GM06990 (cell line): Measurements from ENCODE around the gene LATS2.
"Not testable (repeated sequence)": the region's sequence is repeated elsewhere in the genome, so short reads cannot be mapped to it uniquely, and the experiment has no call there.

ENCODE experiments used
- DNase-seq: peaks from one replicate; pipeline ENCODE4 v3.0.0-alpha.2; 2011; ENCODE audit not compliant: insufficient read length; ENCODE audit errors: extremely low read depth
- H3K27me3 ChIP-seq: replicated peaks from 2 replicates; pipeline ENCODE4 v1.6.0; 2011; ENCODE audit warnings: low read length; ENCODE audit not compliant: control insufficient read depth, insufficient read depth
- H3K36me3 ChIP-seq: 2 replicates; pipeline ENCODE4 v1.5.1; 2011; ENCODE audit warnings: low read length; ENCODE audit not compliant: control insufficient read depth, insufficient read depth
- H3K4me3 ChIP-seq: replicated peaks from 2 replicates; pipeline ENCODE4 v1.5.1; 2011; ENCODE audit warnings: low read depth, mild to moderate bottlenecking, control low read depth, low read length
- TF ChIP-seq, protein P1 (sequence below): IDR thresholded peaks from 2 replicates; pipeline ENCODE4 v1.5.1; 2011; ENCODE audit warnings: low read length, control low read depth, mild to moderate bottlenecking, inconsistent platforms; ENCODE audit not compliant: insufficient read depth, poor library complexity, severe bottlenecking

LATS2 gene

GRCh38 chr13:21055511-21056045 is 5.8 kb downstream of the LATS2 start:
- Histone ChIP-seq H3K4me3 (no peak overlapping the region), H3K36me3 (no peaks in the 10 kb centered on the region), H3K27me3 (no peaks in the 10 kb centered on the region)
- TF ChIP-seq, protein P1, sequence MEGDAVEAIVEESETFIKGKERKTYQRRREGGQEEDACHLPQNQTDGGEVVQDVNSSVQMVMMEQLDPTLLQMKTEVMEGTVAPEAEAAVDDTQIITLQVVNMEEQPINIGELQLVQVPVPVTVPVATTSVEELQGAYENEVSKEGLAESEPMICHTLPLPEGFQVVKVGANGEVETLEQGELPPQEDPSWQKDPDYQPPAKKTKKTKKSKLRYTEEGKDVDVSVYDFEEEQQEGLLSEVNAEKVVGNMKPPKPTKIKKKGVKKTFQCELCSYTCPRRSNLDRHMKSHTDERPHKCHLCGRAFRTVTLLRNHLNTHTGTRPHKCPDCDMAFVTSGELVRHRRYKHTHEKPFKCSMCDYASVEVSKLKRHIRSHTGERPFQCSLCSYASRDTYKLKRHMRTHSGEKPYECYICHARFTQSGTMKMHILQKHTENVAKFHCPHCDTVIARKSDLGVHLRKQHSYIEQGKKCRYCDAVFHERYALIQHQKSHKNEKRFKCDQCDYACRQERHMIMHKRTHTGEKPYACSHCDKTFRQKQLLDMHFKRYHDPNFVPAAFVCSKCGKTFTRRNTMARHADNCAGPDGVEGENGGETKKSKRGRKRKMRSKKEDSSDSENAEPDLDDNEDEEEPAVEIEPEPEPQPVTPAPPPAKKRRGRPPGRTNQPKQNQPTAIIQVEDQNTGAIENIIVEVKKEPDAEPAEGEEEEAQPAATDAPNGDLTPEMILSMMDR = no peak
- no peak for DNase-seq

DNA sequence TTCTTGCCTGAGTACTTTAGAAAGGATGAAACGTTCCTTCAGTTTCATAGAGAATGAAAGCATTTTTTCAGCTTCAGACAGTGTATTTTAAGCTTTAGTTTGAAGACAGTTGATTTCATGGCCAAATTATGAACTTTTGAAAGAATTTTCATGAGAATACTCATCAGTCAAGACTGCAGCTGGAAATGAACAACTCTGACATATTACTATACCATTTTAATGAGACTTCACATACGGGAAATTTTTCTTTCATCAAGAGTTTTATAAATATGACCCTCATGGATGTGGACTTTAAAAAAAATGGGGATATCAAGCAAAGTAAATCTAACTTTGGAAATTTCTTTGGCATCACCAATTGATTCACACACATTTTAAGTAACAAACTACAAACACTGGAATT is 6.4 kb downstream of the LATS2 start:
- H3K27me3 ChIP-seq = no peaks in the 10 kb centered on the region
- no peak overlapping the region for H3K4me3 ChIP-seq
- no peaks in the 10 kb centered on the region for H3K36me3 ChIP-seq
- DNase-seq = no peak
- TF ChIP-seq, protein P1 = no peak

DNA sequence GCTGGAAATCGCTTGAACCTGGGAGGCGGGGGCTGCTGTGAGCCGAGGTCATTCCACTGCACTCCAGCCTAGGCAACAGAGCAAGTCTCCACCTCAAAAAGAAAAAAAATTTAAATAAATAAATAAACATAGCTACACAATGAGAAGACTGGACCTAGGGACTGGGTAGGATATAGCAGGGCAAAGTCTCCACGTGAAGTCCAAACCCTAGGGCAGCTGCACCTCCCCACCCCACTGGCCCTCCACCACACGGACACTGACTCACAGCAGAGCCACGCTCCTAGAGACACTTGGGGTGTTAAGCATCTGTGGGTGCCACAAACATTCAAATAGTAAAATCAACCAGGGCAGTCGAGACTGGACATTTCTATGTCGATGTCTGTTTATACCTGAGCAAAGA is 7.1 kb downstream of the LATS2 start:
- DNase-seq = no peak
- Histone ChIP-seq H3K36me3 (no peaks in the 10 kb centered on the region), H3K4me3 (no peak overlapping the region), H3K27me3 (no peaks in the 10 kb centered on the region)
- TF ChIP-seq, protein P1 = no peak

DNA sequence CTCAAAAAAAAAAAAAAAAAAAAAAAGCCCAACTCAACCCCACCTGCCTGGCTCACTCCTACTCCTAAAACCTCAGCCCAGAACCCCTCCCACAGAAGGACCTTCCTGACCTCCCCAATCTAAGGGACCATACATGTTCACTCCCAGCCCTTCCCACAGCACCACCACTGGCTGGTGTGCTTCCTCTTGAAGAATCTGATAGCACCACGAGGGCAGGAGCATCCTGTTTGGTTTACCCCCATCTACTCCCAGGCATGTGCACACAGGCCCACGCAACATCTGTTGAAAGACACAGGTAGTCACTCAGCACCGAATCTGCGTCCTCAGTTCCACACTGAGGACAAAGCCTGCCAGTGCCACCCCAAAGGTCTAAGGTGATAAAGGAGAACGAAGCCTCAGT is 8.2 kb downstream of the LATS2 start:
- H3K4me3 ChIP-seq = no peak overlapping the region
- no peaks in the 10 kb centered on the region for H3K36me3 ChIP-seq
- no peaks in the 10 kb centered on the region for H3K27me3 ChIP-seq
- no peak for DNase-seq
- TF ChIP-seq, protein P1 = no peak

DNA sequence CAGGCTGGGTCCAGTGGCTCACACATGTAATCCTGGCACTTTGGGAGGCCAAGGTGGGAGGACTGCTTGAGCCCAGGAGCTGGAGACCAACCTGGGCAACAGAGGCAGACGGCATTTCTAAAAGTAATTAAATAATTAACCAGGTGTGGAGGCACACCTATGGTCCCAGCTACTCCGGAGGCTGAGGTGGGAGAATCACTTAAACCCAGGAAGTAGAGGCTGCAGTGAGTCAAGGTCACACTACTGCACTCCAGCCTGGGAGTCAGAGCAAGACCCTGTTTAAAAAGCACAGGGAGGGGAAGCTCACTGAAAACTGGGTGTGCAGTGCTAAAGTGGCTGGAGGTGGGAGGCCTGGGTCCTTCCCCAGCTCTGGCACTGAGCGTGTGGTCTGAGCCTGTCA is 9.7 kb downstream of the LATS2 start:
- no peak for DNase-seq
- Histone ChIP-seq H3K36me3 (no peaks in the 10 kb centered on the region), H3K4me3 (no peak overlapping the region), H3K27me3 (no peaks in the 10 kb centered on the region)
- TF ChIP-seq, protein P1 = no peak

- no peak overlapping the region for H3K4me3 ChIP-seq
- H3K27me3 ChIP-seq = no peaks in the 10 kb centered on the region
- no peaks in the 10 kb centered on the region for H3K36me3 ChIP-seq
- DNase-seq = no peak
- TF ChIP-seq, protein P1 = no peak
These were observed 10.8 kb downstream of the LATS2 start for GRCh38 chr13:21050288-21051197.

DNA sequence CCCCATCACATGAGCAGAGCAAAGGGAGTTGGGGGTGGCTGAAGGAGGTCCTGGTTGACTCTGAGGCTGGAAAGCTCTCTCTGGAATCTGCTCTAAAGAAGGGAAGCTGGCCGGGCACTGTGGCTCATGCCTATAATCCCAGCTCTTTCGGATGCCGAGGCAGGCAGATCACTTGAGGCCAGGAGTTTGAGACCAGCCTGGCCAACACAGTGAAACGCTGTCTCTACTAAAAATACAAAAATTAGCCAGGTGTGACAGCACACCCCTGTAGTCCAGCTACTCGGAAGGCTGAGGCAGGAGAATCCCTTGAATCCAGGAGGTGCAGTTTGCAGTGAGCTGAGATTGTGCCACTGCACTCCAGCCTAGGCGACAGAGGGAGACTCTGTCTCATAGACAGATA is 11.7 kb downstream of the LATS2 start:
- H3K36me3 ChIP-seq, H3K27me3 ChIP-seq, DNase-seq, H3K4me3 ChIP-seq: not testable (repeated sequence)
